Lower leg skin (tissue), 3 donors: ENCODE results near the gene DGCR8.

ENCODE experiments used
- POLR2A ChIP-seq, 2 donors: fragments of 450-650 bp; IDR thresholded peaks; one replicate each; pipeline ENCODE4 v1.6.1; 2016 to 2017; ENCODE audit warnings: antibody characterized with exemption in 2 of 2, mild to moderate bottlenecking in 1 of 2, moderate library complexity in 1 of 2
- TF ChIP-seq, protein P1 (sequence below), 3 donors: fragments of 450-650 bp; IDR thresholded peaks; one replicate each; pipeline ENCODE4 v1.5.1; 2016; ENCODE audit warnings: antibody characterized with exemption in 3 of 3, mild to moderate bottlenecking in 3 of 3, moderate library complexity in 2 of 3

DNA sequence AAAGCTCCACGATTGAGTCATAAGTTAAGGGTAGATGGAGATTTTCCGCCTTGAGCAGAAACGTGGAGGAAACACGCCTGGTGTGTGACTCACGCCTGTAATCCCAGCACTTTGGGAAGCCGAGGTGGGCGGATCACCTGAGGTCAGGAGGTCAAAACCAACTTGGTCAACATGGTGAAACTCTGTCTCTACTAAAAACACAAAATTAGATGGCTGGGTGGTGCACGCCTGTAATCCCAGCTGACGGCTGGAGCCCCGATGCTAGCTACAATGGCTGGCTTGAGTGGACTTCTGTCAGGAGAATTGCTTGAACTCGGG is 17.3 kb upstream of the DGCR8 start:
- TF ChIP-seq, protein P1, sequence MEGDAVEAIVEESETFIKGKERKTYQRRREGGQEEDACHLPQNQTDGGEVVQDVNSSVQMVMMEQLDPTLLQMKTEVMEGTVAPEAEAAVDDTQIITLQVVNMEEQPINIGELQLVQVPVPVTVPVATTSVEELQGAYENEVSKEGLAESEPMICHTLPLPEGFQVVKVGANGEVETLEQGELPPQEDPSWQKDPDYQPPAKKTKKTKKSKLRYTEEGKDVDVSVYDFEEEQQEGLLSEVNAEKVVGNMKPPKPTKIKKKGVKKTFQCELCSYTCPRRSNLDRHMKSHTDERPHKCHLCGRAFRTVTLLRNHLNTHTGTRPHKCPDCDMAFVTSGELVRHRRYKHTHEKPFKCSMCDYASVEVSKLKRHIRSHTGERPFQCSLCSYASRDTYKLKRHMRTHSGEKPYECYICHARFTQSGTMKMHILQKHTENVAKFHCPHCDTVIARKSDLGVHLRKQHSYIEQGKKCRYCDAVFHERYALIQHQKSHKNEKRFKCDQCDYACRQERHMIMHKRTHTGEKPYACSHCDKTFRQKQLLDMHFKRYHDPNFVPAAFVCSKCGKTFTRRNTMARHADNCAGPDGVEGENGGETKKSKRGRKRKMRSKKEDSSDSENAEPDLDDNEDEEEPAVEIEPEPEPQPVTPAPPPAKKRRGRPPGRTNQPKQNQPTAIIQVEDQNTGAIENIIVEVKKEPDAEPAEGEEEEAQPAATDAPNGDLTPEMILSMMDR (IDR thresholded peaks at IDR 0.05) = no peak
- TF ChIP-seq POLR2A (IDR thresholded peaks at IDR 0.05) = no peak
